ENCODE measurements around the gene ADM5. TPM values are rescaled to one million over a fixed set of nuclear protein-coding genes. Genes with fewer than 3 reads are reported as not detected.
A peak's percentile ranks its signal among the peaks of the same experiment; 100 is the strongest.

ADM5 gene
- total RNA-seq = 1 to 10 TPM; 1.4 to 1.8 TPM

- Mint-ChIP-seq H3K4me1 (ENCODE audit: low read depth) (peaks cover 31% of the 10 kb centered on the region), H3K9me3 (no peaks in the 10 kb centered on the region), H3K4me3 (peak within 1 kb of the TSS; percentile 70), H3K27ac (no peak within 1 kb of the TSS), H3K27me3 (ENCODE audit: low read depth) (peaks cover 13% of the 10 kb centered on the region), H3K36me3 (ENCODE audit: low read depth) (peaks cover 17% of the 10 kb centered on the region)
- DNase-seq = peak; percentile 56
- CTCF ChIA-PET = interaction anchor here (0.6 to 1.0 kb wide), 3 partner anchors 10 to 306 kb away, joined by 3 read pairs; partner anchors contain the start of gene PRMT1
- intact Hi-C loops (cut with micrococcal nuclease) = no loop called here
Observed at GRCh38 chr19:49689133-49690078, at the start of gene ADM5. TSS of gene ADM5 (plus strand) at chr19:49689594. CDS start at chr19:49689838, 244 bp downstream.

GRCh38 chr19:49640113-49640898 is 49.1 kb upstream of the ADM5 start, which contains the start of gene RRAS:
TSS of gene RRAS (minus strand) at chr19:49640143. CDS start at chr19:49640098, 45 bp downstream.
- intact Hi-C loops (cut with micrococcal nuclease) = loop anchor here (1.0 to 2.0 kb wide), 13 partner anchors 25 to 744 kb away; partner anchors contain the start of genes ALDH16A1, BCL2L12, FTL and IRF3
- Mint-ChIP-seq H3K27me3 (ENCODE audit: low read depth) (no peaks in the 10 kb centered on the region), H3K4me3 (peak within 1 kb of the TSS; percentile 99), H3K9me3 (no peaks in the 10 kb centered on the region), H3K27ac (peak within 1 kb of the TSS; percentile 99), H3K4me1 (ENCODE audit: low read depth) (peaks cover 43% of the 10 kb centered on the region), H3K36me3 (ENCODE audit: low read depth) (peaks cover 5% of the 10 kb centered on the region)
- DNase-seq = peak; percentile 100
- CTCF ChIA-PET = interaction anchor here (0.6 to 1.8 kb wide), 7 partner anchors 9 to 229 kb away, joined by 3 to 5 read pairs (median 3); no protein-coding TSS in a partner anchor

- no peaks in the 10 kb centered on the region for H3K27me3 Mint-ChIP-seq (ENCODE audit: low read depth)
- intact Hi-C loops (cut with micrococcal nuclease) = loop anchor here (1.0 to 2.0 kb wide), 6 partner anchors 115 to 743 kb away; partner anchors contain the start of genes AKT1S1, FUZ, POLD1 and RPL13A
- H3K36me3 Mint-ChIP-seq (ENCODE audit: low read depth) = peaks cover 13% of the 10 kb centered on the region
- peaks cover 46% of the 10 kb centered on the region for H3K4me1 Mint-ChIP-seq (ENCODE audit: low read depth)
- CTCF ChIA-PET = interaction anchor here (0.6 kb wide), 1 partner anchor 55 kb away, joined by 5 read pairs; no protein-coding TSS in a partner anchor
- peak; percentile 99 for DNase-seq
- H3K27ac Mint-ChIP-seq = peak within 1 kb of the TSS; percentile 99
- no peaks in the 10 kb centered on the region for H3K9me3 Mint-ChIP-seq
- H3K4me3 Mint-ChIP-seq = peak within 1 kb of the TSS; percentile 99
Observed at GRCh38 chr19:49641688-49642491, 47.5 kb upstream of the ADM5 start, which contains the start of gene SCAF1. TSS of gene SCAF1 (plus strand) at chr19:49642209. CDS start at chr19:49645027, 2,818 bp downstream.

- no peak for DNase-seq
- peaks cover 14% of the 10 kb centered on the region for H3K36me3 Mint-ChIP-seq (ENCODE audit: low read depth)
- no peaks in the 10 kb centered on the region for H3K27me3 Mint-ChIP-seq (ENCODE audit: low read depth)
- peak overlapping the region; percentile 90 for H3K27ac Mint-ChIP-seq
- CTCF ChIA-PET = interaction anchor here (0.6 to 1.4 kb wide), 2 partner anchors 30 to 56 kb away, joined by 5 to 6 read pairs; no protein-coding TSS in a partner anchor
- H3K4me1 Mint-ChIP-seq (ENCODE audit: low read depth) = peaks cover 46% of the 10 kb centered on the region
- peak overlapping the region; percentile 99 for H3K4me3 Mint-ChIP-seq
- intact Hi-C loops (cut with micrococcal nuclease) = loop anchor here (1.0 kb wide), 1 partner anchor 171 kb away; the partner anchor contains the start of gene FUZ
- H3K9me3 Mint-ChIP-seq = no peaks in the 10 kb centered on the region
Observed at GRCh38 chr19:49642492-49643035, 46.8 kb upstream of the ADM5 start.

- peak overlapping the region; percentile 99 for H3K4me3 Mint-ChIP-seq
- peak overlapping the region; percentile 32 for H3K27ac Mint-ChIP-seq
- no peaks in the 10 kb centered on the region for H3K27me3 Mint-ChIP-seq (ENCODE audit: low read depth)
- peaks cover 40% of the 10 kb centered on the region for H3K4me1 Mint-ChIP-seq (ENCODE audit: low read depth)
- CTCF ChIA-PET = interaction anchor here (1.3 to 1.4 kb wide), 3 partner anchors 21 to 50 kb away, joined by 3 to 7 read pairs (median 6); no protein-coding TSS in a partner anchor
- H3K9me3 Mint-ChIP-seq = no peaks in the 10 kb centered on the region
- H3K36me3 Mint-ChIP-seq (ENCODE audit: low read depth) = peaks cover 14% of the 10 kb centered on the region
- peak; percentile 52 for DNase-seq
- intact Hi-C loops (cut with micrococcal nuclease) = no loop called here
Observed at GRCh38 chr19:49643466-49643865, 45.9 kb upstream of the ADM5 start.

GRCh38 chr19:49645592-49645991 is 43.8 kb upstream of the ADM5 start:
- H3K9me3 Mint-ChIP-seq = no peaks in the 10 kb centered on the region
- CTCF ChIA-PET = interaction anchor here (1.4 kb wide), 1 partner anchor 28 kb away, joined by 5 read pairs; no protein-coding TSS in a partner anchor
- intact Hi-C loops (cut with micrococcal nuclease) = no loop called here
- no peak for DNase-seq
- peaks cover 28% of the 10 kb centered on the region for H3K4me1 Mint-ChIP-seq (ENCODE audit: low read depth)
- no peak overlapping the region for H3K4me3 Mint-ChIP-seq
- H3K36me3 Mint-ChIP-seq (ENCODE audit: low read depth) = peaks cover 14% of the 10 kb centered on the region
- no peaks in the 10 kb centered on the region for H3K27me3 Mint-ChIP-seq (ENCODE audit: low read depth)
- peak overlapping the region; percentile 30 for H3K27ac Mint-ChIP-seq

GRCh38 chr19:49645995-49646394 is 43.4 kb upstream of the ADM5 start:
- H3K27ac Mint-ChIP-seq = no peak overlapping the region
- no peak overlapping the region for H3K4me3 Mint-ChIP-seq
- peaks cover 16% of the 10 kb centered on the region for H3K36me3 Mint-ChIP-seq (ENCODE audit: low read depth)
- no peaks in the 10 kb centered on the region for H3K27me3 Mint-ChIP-seq (ENCODE audit: low read depth)
- no peak for DNase-seq
- intact Hi-C loops (cut with micrococcal nuclease) = no loop called here
- no peaks in the 10 kb centered on the region for H3K9me3 Mint-ChIP-seq
- CTCF ChIA-PET = interaction anchor here (1.4 kb wide), 1 partner anchor 27 kb away, joined by 5 read pairs; no protein-coding TSS in a partner anchor
- peaks cover 28% of the 10 kb centered on the region for H3K4me1 Mint-ChIP-seq (ENCODE audit: low read depth)

- H3K4me1 Mint-ChIP-seq (ENCODE audit: low read depth) = peaks cover 28% of the 10 kb centered on the region
- no peaks in the 10 kb centered on the region for H3K9me3 Mint-ChIP-seq
- CTCF ChIA-PET = no interaction called here
- peaks cover 16% of the 10 kb centered on the region for H3K36me3 Mint-ChIP-seq (ENCODE audit: low read depth)
- intact Hi-C loops (cut with micrococcal nuclease) = no loop called here
- H3K27ac Mint-ChIP-seq = no peak overlapping the region
- no peaks in the 10 kb centered on the region for H3K27me3 Mint-ChIP-seq (ENCODE audit: low read depth)
- no peak for DNase-seq
- no peak overlapping the region for H3K4me3 Mint-ChIP-seq
Observed at GRCh38 chr19:49646586-49646985, 42.8 kb upstream of the ADM5 start.

- Mint-ChIP-seq H3K27ac (no peak overlapping the region), H3K36me3 (ENCODE audit: low read depth) (peaks cover 16% of the 10 kb centered on the region), H3K4me1 (ENCODE audit: low read depth) (no peaks in the 10 kb centered on the region), H3K27me3 (ENCODE audit: low read depth) (no peaks in the 10 kb centered on the region), H3K4me3 (no peak overlapping the region), H3K9me3 (no peaks in the 10 kb centered on the region)
- intact Hi-C loops (cut with micrococcal nuclease) = no loop called here
- CTCF ChIA-PET = no interaction called here
- no peak for DNase-seq
Observed at GRCh38 chr19:49651029-49651819, 38.2 kb upstream of the ADM5 start.

GRCh38 chr19:49651820-49652550 is 37.4 kb upstream of the ADM5 start:
- H3K27me3 Mint-ChIP-seq (ENCODE audit: low read depth) = no peaks in the 10 kb centered on the region
- no peak overlapping the region for H3K27ac Mint-ChIP-seq
- no peaks in the 10 kb centered on the region for H3K4me1 Mint-ChIP-seq (ENCODE audit: low read depth)
- intact Hi-C loops (cut with micrococcal nuclease) = no loop called here
- CTCF ChIA-PET = no interaction called here
- DNase-seq = no peak
- H3K9me3 Mint-ChIP-seq = no peaks in the 10 kb centered on the region
- peaks cover 16% of the 10 kb centered on the region for H3K36me3 Mint-ChIP-seq (ENCODE audit: low read depth)
- H3K4me3 Mint-ChIP-seq = no peak overlapping the region

Measured in activated naive CD4-positive, alpha-beta T cell treated with anti-CD3 and anti-CD28 coated beads for 36 hours (primary cell).